ENCODE data around the gene GRM8.

Gene GRM8

GRCh38 chr7:127146746-127147536, 105.8 kb downstream of the GRM8 start:
- DNase-seq (ENCODE audit: low spot score), result no peak

DNA sequence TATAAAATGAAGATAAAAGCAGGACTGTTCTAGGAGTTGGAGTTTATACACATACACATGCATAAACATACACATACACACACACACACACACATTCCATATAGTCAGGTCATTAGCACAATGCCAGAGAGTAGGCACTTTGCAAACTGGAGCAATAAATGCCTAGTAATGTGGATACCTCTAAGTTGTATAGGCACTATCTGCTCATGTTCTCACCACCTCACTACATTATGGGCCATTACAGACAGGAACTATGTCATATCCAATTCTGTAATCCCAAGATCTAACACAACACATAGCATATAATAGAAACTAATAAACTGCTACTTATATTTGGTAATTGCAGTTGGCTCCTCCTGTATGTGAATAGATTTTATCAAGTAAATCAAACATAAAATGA, 115.6 kb downstream of the GRM8 start:
- no peak for DNase-seq (ENCODE audit: low spot score)

- DNase-seq (ENCODE audit: low spot score), result no peak
These were observed 116.8 kb downstream of the GRM8 start for GRCh38 chr7:127135871-127136485.

DNA sequence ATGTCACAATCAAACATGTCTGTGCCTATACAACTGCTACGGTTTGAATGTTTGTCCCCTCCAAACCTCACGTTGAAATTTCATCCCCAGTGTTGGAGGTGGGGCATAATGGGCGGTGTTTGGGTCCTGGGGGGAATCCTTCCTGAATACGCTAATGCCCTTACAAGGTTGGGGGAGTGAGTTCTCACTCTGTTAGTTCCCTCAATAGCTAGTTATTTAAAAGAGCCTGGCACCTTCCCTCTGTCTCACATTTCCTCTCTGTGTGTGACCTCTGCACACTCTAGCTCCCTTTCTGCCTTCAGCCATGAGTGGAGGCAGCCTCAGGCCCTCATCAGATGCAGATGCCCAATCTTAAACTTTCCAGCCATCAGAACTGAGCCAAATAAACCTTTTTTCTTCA, 129.5 kb downstream of the GRM8 start:
- no peak for DNase-seq (ENCODE audit: low spot score)

DNA sequence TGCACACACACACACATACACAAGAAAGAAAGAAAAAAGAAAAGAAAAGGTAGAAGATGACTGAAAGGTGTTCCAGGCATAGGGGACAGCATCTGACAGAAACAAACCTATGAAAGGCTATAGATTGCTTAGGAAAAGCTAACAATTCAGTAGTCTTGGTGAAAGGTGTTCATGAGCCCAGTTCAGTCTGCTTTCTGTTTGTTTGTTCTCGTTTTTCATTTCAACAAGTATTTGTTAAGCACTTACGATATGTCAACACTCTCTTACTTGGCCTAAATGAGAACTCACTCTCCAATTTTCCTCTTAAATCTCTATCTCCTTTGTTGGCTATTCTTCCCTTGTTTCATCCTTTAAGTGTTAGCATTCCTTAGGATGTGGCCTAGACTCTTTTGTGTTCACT, 133.2 kb downstream of the GRM8 start:
- no peak for DNase-seq (ENCODE audit: low spot score)

DNA sequence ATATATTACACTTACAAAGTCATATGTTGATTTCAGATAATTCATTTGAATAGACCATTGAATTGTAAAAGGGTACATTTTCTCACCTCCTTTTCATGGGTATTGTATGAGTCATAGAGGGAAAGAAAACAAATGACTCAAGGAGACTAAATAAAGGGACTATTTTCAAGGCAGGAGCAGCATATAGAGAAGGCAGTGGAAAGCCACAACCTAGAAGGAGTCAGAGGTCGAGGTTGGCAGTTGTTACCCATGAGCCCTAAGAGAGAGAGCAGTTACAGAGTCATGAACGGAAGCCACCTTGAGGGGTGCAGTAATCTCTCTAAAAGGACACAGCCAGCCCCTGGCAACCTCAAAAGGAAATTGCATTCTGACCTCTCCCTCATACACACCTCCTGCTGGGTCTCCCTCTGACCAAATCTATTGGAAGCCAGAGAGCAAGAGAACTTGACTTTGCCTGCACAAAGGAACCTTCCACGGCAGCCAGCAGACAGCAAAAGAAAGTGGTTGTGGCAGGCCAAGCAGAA, 137.9 kb downstream of the GRM8 start:
- no peak for DNase-seq (ENCODE audit: low spot score)

DNA sequence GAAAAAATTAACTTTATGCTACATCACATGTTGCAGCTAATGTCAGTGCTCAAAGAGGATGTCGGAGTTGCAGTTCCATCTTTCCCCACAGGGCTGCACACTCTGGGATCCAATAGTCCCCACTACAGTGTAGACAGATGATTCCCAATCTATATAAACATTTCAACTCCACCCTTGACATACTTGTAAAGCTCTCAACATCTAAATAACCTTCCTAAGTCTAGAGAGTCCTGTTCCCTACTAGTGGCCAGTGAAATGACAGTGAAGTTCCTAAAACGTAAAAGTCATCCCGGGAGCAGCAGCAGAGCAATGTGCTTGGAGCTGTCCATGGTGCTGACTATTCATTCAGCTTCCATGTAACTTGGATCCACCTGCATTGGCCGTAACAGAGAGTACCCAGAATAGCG, 145.1 kb downstream of the GRM8 start:
- DNase-seq (ENCODE audit: low spot score), result peak; percentile 31

- no peak for DNase-seq (ENCODE audit: low spot score)
These were observed 159.4 kb downstream of the GRM8 start for GRCh38 chr7:127093340-127093739.

- no peak for DNase-seq (ENCODE audit: low spot score)
These were observed 161.1 kb downstream of the GRM8 start for GRCh38 chr7:127091620-127092019.

GRCh38 chr7:127089146-127089545, 163.6 kb downstream of the GRM8 start:
- no peak for DNase-seq (ENCODE audit: low spot score)

GRCh38 chr7:127081539-127081938, 171.2 kb downstream of the GRM8 start:
- DNase-seq (ENCODE audit: low spot score), result no peak

DNA sequence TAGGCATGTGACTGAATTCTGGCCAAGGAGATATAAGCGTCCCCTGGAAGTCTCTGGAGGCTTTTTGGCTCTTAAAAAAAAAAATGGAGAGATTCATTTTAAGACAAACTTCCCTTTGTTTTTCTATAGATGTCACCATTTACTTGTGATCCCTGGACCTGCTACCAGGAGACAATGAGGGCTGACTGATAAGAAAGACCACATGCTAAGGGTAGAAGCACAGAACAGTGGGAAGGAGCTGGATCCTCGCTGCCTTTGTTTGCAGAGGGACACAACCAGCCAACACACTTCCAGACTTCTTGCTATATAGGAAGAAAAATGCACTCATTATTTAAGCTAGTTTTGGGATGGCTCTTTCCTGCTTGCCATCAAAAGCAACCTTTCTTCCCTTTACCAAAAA, 172.2 kb downstream of the GRM8 start:
- DNase-seq (ENCODE audit: low spot score), result no peak

DNA sequence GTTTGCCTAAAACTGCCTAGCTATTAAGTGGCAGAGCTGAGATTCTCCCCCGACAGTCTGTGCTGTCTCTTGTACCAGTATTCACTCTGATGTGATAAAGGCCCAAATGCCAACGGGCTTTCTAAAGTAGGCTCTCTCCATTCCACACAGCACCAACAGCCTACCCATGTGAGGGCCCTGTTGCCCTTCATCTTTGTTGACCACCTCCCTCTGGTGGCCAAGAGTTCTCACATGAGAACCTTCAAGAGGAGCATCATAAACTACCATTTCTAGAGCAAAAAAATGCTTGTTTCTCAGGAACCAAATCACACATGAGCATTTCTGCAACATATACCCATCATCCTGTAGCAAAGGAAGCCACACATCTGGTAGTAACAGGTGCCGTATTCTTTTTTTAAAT, 185.8 kb downstream of the GRM8 start:
- peak; percentile 3 for DNase-seq (ENCODE audit: low spot score)

GRCh38 chr7:127059475-127059874, 193.3 kb downstream of the GRM8 start:
- no peak for DNase-seq (ENCODE audit: low spot score)

GRCh38 chr7:127057918-127058317, 194.8 kb downstream of the GRM8 start:
- no peak for DNase-seq (ENCODE audit: low spot score)

GRCh38 chr7:127056202-127056601, 196.5 kb downstream of the GRM8 start:
- DNase-seq (ENCODE audit: low spot score), result no peak

- DNase-seq (ENCODE audit: low spot score), result no peak
These were observed 205.2 kb downstream of the GRM8 start for GRCh38 chr7:127047521-127047920.

DNA sequence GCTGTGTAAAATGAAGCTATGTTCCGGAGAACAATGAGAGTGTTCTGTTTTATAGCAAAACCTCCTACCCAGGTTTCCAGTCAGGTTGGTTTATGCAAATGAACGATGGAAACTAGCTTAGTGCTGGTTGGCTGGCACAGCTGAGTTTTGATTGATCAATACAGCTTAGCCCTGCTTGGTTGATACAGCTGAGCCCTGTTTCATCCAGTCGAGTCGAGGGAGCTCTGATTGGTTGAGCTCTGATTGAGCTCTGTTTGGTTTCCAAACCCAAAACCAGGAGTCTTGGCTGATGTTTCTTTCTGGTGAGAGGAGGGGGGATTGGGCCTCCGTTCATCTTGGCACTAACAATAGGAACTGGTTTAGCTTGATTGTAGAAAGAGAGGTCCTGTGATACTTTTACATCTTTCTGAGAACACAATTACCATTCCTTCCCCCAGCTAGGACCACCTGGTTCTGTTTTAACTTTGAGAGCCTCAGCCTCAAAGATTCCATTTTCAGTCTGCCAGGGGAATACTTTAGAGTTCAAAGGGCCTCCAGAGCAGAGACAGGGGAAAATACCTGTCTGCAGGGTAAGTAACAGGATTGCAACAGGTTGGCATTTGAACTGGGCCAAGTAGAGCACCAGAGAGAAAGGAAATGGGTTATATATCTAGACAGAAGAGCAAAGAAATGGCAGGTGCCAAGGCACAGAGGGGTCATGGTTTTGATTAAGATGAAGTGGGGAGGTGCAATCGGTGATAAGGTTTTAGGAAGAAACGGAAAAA, 210.9 kb downstream of the GRM8 start:
- no peak for DNase-seq (ENCODE audit: low spot score)

- DNase-seq (ENCODE audit: low spot score), result no peak
These were observed 212.7 kb downstream of the GRM8 start for GRCh38 chr7:127040042-127040441.

- no peak for DNase-seq (ENCODE audit: low spot score)
These were observed 213.2 kb downstream of the GRM8 start for GRCh38 chr7:127039541-127039940.

- no peak for DNase-seq (ENCODE audit: low spot score)
These were observed 217.4 kb downstream of the GRM8 start for GRCh38 chr7:127035203-127035849.

GRCh38 chr7:127034186-127034806, 218.4 kb downstream of the GRM8 start:
- DNase-seq (ENCODE audit: low spot score), result no peak
